ENCODE results near the gene AP1S1.

- no peak for TF ChIP-seq CTCF (IDR thresholded peaks at IDR 0.05)
- no peak for TF ChIP-seq POLR2A (IDR thresholded peaks at IDR 0.05)
Measured at GRCh38 chr7:101162551-101163278, 8.4 kb downstream of the AP1S1 start.

Data from testis (tissue), 2 donors.